Fibroblast of mammary gland (primary cell): ENCODE data around the gene KMT5B.
A peak's percentile ranks its signal among the peaks of the same experiment; 100 is the strongest.

Experiments used
- DNase-seq: peaks from one replicate; pipeline ENCODE4 v3.0.0-alpha.2; 2010; ENCODE audit warnings: low read depth
- H3K4me3 ChIP-seq: 2 replicates; pipeline ENCODE4 v1.5.1; 2011; ENCODE audit warnings: low read depth, mild to moderate bottlenecking, low read length, moderate library complexity; ENCODE audit not compliant: control insufficient read depth
- CTCF ChIP-seq: conservative IDR thresholded peaks from 2 replicates; pipeline ENCODE4 v1.5.1; 2011; ENCODE audit warnings: low read depth, low read length, inconsistent platforms; ENCODE audit not compliant: control insufficient read depth, insufficient read depth

KMT5B gene

DNA sequence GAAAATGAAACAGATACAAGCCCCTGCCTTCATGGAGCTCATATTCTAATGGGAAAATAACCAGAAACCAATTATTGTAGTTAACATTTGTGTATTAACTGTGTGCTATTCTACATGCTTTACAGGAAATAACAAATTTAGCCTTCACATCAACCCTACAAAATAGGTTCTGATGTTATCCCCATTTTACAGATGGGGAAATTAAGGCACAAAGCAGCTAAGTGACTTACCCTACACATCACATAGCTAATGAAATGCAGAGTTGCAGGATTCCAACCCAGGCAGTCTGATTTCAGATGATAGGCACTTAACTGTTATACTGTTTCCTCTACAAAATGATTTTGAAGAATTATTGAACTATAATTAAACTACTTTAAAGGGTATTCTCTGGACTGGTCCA, 43.7 kb downstream of the KMT5B start:
- no peak for DNase-seq
- no peak overlapping the region for H3K4me3 ChIP-seq
- TF ChIP-seq CTCF: no peak

DNA sequence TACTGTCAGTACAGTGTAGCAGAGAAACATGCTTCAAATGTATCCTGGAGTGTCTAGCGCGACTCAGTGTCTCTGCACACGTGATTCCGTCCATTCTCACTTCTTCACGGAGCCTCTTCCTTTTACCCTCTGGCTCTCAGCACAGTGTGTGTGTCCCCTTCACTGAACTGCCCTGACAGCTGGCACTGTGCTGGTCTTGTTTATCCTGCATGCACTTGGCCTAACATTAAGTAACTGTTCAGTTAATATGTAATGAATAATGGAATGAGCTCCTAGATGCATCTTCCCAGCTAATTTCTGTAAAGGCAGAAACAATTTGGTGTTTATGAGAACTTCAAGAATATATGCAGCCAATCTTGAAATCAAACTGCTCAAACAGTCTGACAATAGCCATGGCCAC, 44.4 kb downstream of the KMT5B start:
- no peak overlapping the region for H3K4me3 ChIP-seq
- no peak for DNase-seq
- no peak for TF ChIP-seq CTCF

DNA sequence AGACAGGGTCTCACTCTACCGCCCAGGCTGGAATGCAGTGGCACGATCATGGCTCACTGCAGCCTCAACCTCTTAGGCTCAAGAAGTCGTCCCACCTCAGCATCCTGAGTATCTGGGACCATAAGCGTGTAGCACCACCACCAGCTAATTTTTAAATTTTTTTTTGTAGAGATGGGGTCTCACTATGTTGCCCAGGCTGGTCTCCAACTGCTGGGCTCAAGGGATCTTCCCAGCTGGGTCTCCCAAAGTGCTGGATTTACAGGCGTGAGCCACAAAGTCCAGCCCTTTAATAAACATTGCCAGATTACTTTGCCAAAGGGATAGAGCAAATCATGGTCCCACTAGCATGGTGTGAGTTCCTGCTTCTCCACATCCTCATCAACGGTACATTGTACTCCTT, 45.6 kb downstream of the KMT5B start:
- no peak for TF ChIP-seq CTCF
- no peak for DNase-seq
- no peak overlapping the region for H3K4me3 ChIP-seq

GRCh38 chr11:68166969-68167368, 46.1 kb downstream of the KMT5B start:
- no peak for TF ChIP-seq CTCF
- H3K4me3 ChIP-seq: no peak overlapping the region
- DNase-seq: no peak

DNA sequence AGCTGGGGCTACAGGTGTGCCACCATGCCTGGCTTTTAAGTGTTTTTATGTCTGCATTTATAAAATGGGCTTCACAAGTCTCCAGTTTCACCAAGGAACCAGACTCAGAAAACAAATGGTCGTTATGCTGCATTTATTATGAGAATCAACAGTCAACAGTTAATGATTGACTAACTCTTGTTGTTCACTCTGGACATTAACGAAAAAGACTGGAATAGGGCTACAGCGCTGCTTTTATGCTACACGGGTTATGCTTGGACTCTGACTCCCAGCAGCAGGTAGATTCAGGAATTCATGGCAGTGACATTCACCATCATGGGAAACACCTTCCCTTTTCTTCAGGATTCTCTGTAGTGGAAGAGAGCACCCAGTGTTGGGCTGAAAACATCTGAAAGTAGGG, 47.5 kb downstream of the KMT5B start:
- no peak for DNase-seq
- H3K4me3 ChIP-seq: no peak overlapping the region
- no peak for TF ChIP-seq CTCF

DNA sequence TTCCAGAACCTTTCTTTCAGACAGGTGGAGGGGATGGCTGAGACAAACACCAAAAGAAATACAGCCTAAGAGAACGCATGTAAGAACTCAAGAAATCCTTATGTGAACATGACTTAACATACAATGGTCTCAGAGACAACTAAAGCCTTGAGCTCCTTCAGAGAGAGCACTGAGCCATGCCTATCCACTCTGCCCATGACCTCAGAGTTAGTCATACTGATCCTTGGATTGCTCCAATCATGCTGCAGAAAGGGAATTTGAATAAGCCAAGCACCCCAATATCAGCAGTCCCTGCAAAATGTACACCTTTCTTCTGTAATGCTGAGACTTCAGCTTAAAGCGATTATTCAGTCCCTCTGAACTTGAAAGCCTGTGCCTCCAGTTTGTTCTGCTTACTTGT, 48.7 kb downstream of the KMT5B start:
- DNase-seq: peak; percentile 68
- TF ChIP-seq CTCF: no peak
- H3K4me3 ChIP-seq: no peak overlapping the region

- DNase-seq: no peak
- TF ChIP-seq CTCF: no peak
Measured at GRCh38 chr11:68163691-68164090, 49.4 kb downstream of the KMT5B start.

More at GRCh38 chr11:68163691-68164090, 49.4 kb downstream of the KMT5B start:
- no peak overlapping the region for H3K4me3 ChIP-seq
